Measurements from ENCODE around the gene IGFBP2.

GRCh38 chr2:216677439-216678097 lies 44.3 kb downstream of the IGFBP2 start:
- TF ChIP-seq EZH2phosphoT487 (IDR thresholded peaks at IDR 0.05; ENCODE audit: insufficient read depth, low read depth): no peak
- no peak for TF ChIP-seq EZH2 (IDR thresholded peaks at IDR 0.05; ENCODE audit: insufficient read depth, poor library complexity, severe bottlenecking)
